Heart right ventricle (tissue), 16 donors: ENCODE measurements around the gene ANKRD22. TPM values are rescaled to one million over a fixed set of nuclear protein-coding genes. Genes with fewer than 3 reads are reported as not detected.
A peak's percentile ranks its signal among the peaks of the same experiment; 100 is the strongest.

Experiments used
- ATAC-seq, 8 donors: fragments of 200-7000 bp; cut with Tn5 transposase; one replicate each; pipeline ENCODE4 v1.9.1; 2020; ENCODE audit warnings: mild to moderate bottlenecking in 8 of 8, moderate library complexity in 8 of 8, moderate number of reproducible peaks in 1 of 8
- DNase-seq, 2 donors: peaks; one replicate each; pipeline ENCODE4 v3.0.0-alpha.2; 2020
- H3K27ac ChIP-seq, 10 donors: fragments of 200-600 bp; sonication (generic) in 2 of 10; one replicate each; pipeline versions ENCODE4 v1.5.0 to v1.8.0; 2020 to 2022; ENCODE audit warnings: mild to moderate bottlenecking in 3 of 10
- H3K27me3 ChIP-seq, 7 donors: fragments of 200-600 bp; one replicate each; pipeline ENCODE4 v1.8.0; 2021 to 2022; ENCODE audit warnings: mild to moderate bottlenecking in 2 of 7
- H3K36me3 ChIP-seq, 9 donors: fragments of 200-600 bp; sonication (generic) in 1 of 9; one replicate each; pipeline versions ENCODE4 v1.5.0 to v1.8.0; 2020 to 2022; ENCODE audit warnings: mild to moderate bottlenecking in 2 of 9
- H3K4me1 ChIP-seq, 9 donors: fragments of 200-600 bp; sonication (generic) in 1 of 9; one replicate each; pipeline versions ENCODE4 v1.5.0 to v1.8.0; 2020 to 2022; ENCODE audit warnings: mild to moderate bottlenecking in 4 of 9
- H3K4me3 ChIP-seq, 10 donors: fragments of 200-600 bp; sonication (generic) in 2 of 10; one replicate each; pipeline versions ENCODE4 v1.5.0 to v1.8.0; 2020 to 2022; ENCODE audit warnings: mild to moderate bottlenecking in 7 of 10, moderate library complexity in 2 of 10
- H3K9me3 ChIP-seq, 11 donors: fragments of 200-600 bp in 10 of 11; sonication (generic) in 2 of 11; one replicate each; pipeline versions ENCODE4 v1.5.0 to v1.8.0; 2013 to 2022; ENCODE audit warnings: mild to moderate bottlenecking in 2 of 11, control low read depth in 1 of 11, moderate library complexity in 1 of 11
- WGBS, 2 donors: extraction: QIAGEN DNeasy Blood & Tissue Kit; methylation state at CpG; one replicate each; pipeline ENCODE4 v1.1.7; 2013; ENCODE audit warnings: inconsistent platforms in 1 of 2; 5-methylcytosine and 5-hydroxymethylcytosine counted together
- intact Hi-C, 10 donors: fragments of 100-400 bp; cut with DNase I; formaldehyde crosslinking; loops; one replicate each; pipeline versions ENCODE4 v1.11.1 to v1.14.2; 2022
- polyA plus RNA-seq, 2 donors: library from polyadenylated mRNA; stranded (reverse); fragments of 200-250 nt; gene quantifications; one replicate each; pipeline ENCODE4 v1.2.3, GENCODE V29; 2013
- total RNA-seq, 10 donors: library from RNA; stranded (reverse); fragmentation: NEBNext Ultra II Directional in 3 of 10; extraction: Animal tissue kit (Norgen Biotek cat#: 25700) in 3 of 10; gene quantifications; one replicate each; pipeline versions ENCODE4 v1.2.1 to v1.2.4, GENCODE V29; 2021 to 2023
- TF ChIP-seq, protein P1 (sequence below), 9 donors: fragments of 200-600 bp; sonication (generic) in 2 of 9; IDR thresholded peaks; one replicate each; pipeline versions ENCODE4 v1.5.0 to v1.8.0; 2021 to 2022; ENCODE audit warnings: antibody characterized with exemption in 9 of 9, mild to moderate bottlenecking in 5 of 9, moderate library complexity in 1 of 9
- donor health status: Arrhythmogenic right ventricular cardiomyopathy.
- donor health status: ischemic (EF 13 %, LVEDD 7.1; RV severe dilation, severe dysfunction).
- donor health status: healthy with polysubstance abuse.
- donor health status: DM: no; HTN: yes; CAD: no.
- donor health status: DM: no; HTN: no; CAD: no.
- donor health status: ischemic (EF 25% LVEDD 6.9; RV normal size, moderate dysfunction).
- donor health status: ischemic (EF 25% LVEDD 5.7; RV mildly dilated, moderate dysfunction).
- donor health status: healthy.
- donor health status: DM: yes; HTN: yes; CAD: no.
- donor health status: Ischemic cardiomyopathy.
- donor health status: ischemic (EF 35%, LVEDD 5.7; RV mildly dilated, moderate dysfunction).
- donor health status: nonischemic (EF 11% LVEDD 7.7; RV severe dilation, severe dysfunction).
- donor health status: DM: yes; HTN: yes; CAD: no.
- donor health status: PGD.
- donor health status: ischemic (EF 29% LVEDD 5.4; RV normal size, mild dysfunction).
- donor health status: nonischemic (EF 23%, LVEDD 6.1; RV moderate dilation, normal function).

Gene ANKRD22
- total and polyA plus RNA-seq, 12 donors, result 0.12 to 4.9 (median 0.15) TPM; not detected in 8

DNA sequence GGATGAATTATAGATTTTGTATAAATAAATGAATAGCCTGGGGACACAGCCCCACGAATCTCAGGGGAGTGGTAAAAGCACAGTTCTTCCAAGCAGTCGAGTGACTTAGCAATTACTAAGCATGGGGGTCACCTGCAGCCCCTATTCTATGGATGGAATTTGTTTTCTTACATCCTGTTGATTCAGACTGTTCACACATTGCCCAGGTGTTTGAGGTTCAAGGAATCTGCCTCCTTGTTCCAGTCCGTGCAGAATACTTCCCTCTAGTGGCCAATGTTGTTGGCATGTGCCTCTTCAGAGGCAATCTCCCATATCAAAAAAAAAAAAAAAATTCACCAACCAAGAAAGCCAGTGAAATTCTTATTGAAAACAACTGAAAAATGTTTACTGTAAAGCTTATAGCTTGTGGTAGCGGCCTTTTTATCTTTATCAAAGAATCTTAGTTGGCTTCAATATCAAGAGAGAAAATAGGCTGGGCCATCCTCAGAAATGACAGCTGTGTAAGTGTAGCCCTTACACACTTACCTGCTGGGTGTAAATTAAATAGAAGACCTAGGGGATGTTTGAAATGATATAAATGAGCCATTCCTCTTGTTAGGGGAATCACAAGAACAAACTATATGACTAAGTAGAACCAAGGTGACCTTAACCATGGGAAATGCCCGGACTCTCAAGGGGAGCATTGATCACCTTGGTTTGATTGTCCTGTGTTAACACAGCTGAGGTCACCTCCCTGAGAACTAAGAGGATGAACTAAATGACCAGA, 41.3 kb downstream of the ANKRD22 start:
- Histone ChIP-seq H3K9me3 (no peaks in the 10 kb centered on the region), H3K4me3 (no peak overlapping the region), H3K36me3 (no peaks in the 10 kb centered on the region), H3K27me3 (peaks cover 0 to 23% (median 4%) of the 10 kb centered on the region in 7 donors), H3K4me1 (no peaks in the 10 kb centered on the region), H3K27ac (no peak overlapping the region)
- DNase-seq (no peak), ATAC-seq (peak in 3 of 8 donors; percentile 39 to 60 (median 52))
- TF ChIP-seq, protein P1, sequence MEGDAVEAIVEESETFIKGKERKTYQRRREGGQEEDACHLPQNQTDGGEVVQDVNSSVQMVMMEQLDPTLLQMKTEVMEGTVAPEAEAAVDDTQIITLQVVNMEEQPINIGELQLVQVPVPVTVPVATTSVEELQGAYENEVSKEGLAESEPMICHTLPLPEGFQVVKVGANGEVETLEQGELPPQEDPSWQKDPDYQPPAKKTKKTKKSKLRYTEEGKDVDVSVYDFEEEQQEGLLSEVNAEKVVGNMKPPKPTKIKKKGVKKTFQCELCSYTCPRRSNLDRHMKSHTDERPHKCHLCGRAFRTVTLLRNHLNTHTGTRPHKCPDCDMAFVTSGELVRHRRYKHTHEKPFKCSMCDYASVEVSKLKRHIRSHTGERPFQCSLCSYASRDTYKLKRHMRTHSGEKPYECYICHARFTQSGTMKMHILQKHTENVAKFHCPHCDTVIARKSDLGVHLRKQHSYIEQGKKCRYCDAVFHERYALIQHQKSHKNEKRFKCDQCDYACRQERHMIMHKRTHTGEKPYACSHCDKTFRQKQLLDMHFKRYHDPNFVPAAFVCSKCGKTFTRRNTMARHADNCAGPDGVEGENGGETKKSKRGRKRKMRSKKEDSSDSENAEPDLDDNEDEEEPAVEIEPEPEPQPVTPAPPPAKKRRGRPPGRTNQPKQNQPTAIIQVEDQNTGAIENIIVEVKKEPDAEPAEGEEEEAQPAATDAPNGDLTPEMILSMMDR (IDR thresholded peaks at IDR 0.05), result peak; percentile 17 to 77 (median 60)
- intact Hi-C loops, result loop anchor here in 3 of 10 donors (2.0 to 5.0 kb wide), 3 partner anchors 123 to 246 kb away; no protein-coding TSS in a partner anchor
- WGBS, 2 donors, result 39 to 40% methylated on average over 5 of the region's 5 CpGs

DNA sequence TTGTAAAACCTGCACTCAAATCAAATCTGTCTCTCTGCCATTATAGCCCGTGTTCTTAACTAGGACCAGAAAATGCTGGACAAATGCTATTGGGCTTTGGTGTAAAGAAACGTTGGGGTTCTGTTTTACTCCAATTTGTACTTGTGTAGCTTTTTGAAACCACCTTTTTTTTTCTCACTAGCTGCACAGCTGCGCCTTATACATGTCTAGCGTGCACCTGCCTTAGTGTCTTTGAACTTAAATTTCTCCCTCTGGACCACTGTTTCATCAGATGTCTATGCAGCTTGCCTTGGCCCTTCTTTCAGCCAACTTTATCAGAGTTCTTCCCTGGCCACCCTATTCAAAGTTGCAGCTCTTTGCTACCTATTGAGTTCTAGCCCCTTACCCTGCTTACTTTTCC, 42.0 kb downstream of the ANKRD22 start:
- ATAC-seq, result no peak
- H3K9me3 ChIP-seq, result no peaks in the 10 kb centered on the region
- no peak overlapping the region for H3K27ac ChIP-seq
- no peaks in the 10 kb centered on the region for H3K36me3 ChIP-seq
- H3K4me1 ChIP-seq, result no peaks in the 10 kb centered on the region
- no peak overlapping the region for H3K4me3 ChIP-seq
- no peak for DNase-seq
- TF ChIP-seq, protein P1 (IDR thresholded peaks at IDR 0.05), result no peak
- WGBS, 2 donors, result 81 to 83% methylated on average over 4 of the region's 4 CpGs
- intact Hi-C loops, result loop anchor here in 5 of 10 donors (2.0 to 10.0 kb wide), 5 partner anchors 105 to 245 kb away; partner anchors contain the start of gene LIPK (in 1 of the 5)
- H3K27me3 ChIP-seq, result peaks cover 0 to 23% (median 2%) of the 10 kb centered on the region in 7 donors

DNA sequence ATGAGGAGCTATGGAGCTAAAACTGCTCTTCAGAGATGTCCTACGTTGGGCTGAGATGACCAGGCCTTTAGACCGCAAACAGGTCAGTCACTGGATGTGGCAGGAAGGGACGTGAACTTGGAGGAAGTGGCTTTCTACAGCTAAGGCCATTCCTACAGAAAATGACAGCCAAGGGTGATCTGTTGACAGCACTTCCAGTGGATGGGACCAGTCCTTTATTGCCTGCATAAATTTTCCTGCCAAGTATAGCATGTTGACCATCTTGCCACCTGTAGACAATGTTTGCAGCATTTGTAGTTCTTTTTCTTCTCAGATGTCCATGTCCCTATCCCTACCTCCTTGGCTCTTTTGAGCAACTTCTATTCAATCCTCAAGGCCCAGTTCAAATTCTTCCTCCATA, 45.7 kb downstream of the ANKRD22 start:
- H3K27ac ChIP-seq, result no peak overlapping the region
- TF ChIP-seq, protein P1 (IDR thresholded peaks at IDR 0.05), result no peak
- 82 to 83% methylated on average over 3 of the region's 3 CpGs for whole genome bisulfite sequencing, 2 donors
- H3K27me3 ChIP-seq, result peaks cover 0 to 16% (median 0%) of the 10 kb centered on the region in 7 donors
- ATAC-seq (no peak), DNase-seq (no peak)
- H3K4me1 ChIP-seq, result no peaks in the 10 kb centered on the region
- no peaks in the 10 kb centered on the region for H3K36me3 ChIP-seq
- intact Hi-C loops, result loop anchor here in 2 of 10 donors (5.0 to 10.0 kb wide), 2 partner anchors 101 to 114 kb away; partner anchors contain the start of gene LIPK (in 1 of the 2)
- no peaks in the 10 kb centered on the region for H3K9me3 ChIP-seq
- no peak overlapping the region for H3K4me3 ChIP-seq

DNA sequence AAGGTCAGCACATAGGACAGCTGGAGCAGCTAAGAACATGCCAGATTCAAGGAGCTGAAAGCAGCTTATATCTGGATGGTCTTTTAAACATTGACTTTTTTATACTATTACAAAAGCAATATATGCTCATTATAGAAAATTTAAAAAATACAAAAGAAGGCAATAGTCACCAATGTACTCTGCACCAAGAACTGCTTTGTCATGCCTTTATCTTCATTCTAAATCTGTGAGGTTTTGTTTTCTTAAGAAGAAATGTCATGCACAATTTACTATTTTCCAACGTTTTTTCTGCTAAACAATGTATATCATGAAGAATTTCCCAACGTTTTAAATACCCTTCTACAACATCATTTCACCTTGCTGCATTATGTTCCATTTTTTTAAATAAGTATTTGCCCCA, 46.3 kb downstream of the ANKRD22 start:
- TF ChIP-seq, protein P1 (IDR thresholded peaks at IDR 0.05), result no peak
- Histone ChIP-seq H3K9me3 (no peaks in the 10 kb centered on the region), H3K27me3 (peaks cover 0 to 11% (median 0%) of the 10 kb centered on the region in 7 donors), H3K36me3 (no peaks in the 10 kb centered on the region), H3K4me1 (no peaks in the 10 kb centered on the region), H3K4me3 (no peak overlapping the region), H3K27ac (no peak overlapping the region)
- intact Hi-C loops, result loop anchor here in 2 of 10 donors (5.0 to 10.0 kb wide), 2 partner anchors 101 to 113 kb away; partner anchors contain the start of gene LIPK (in 1 of the 2)
- 54 to 59% methylated on average over 2 of the region's 2 CpGs for WGBS, 2 donors
- DNase-seq (no peak), ATAC-seq (no peak)
